Neural crest cell (in vitro differentiated cells): Measurements from ENCODE around the gene OR52E5. TPM values are rescaled to one million over a fixed set of nuclear protein-coding genes. Genes with fewer than 3 reads are reported as not detected.

Experiments
- DNase-seq: peaks from one replicate; pipeline ENCODE4 v3.0.0; 2021; ENCODE audit warnings: low read depth, mixed read lengths, low spot score
- H3K27ac Mint-ChIP-seq: one replicate; pipeline ENCODE4 v1.8.0; 2021; ENCODE audit warnings: mild to moderate bottlenecking, mixed read lengths; ENCODE audit not compliant: unreplicated experiment
- H3K27me3 Mint-ChIP-seq: 2 replicates; pipeline ENCODE4 v1.8.0; 2021; ENCODE audit warnings: low read depth, mild to moderate bottlenecking, mixed read lengths
- H3K36me3 Mint-ChIP-seq: 2 replicates; pipeline ENCODE4 v1.8.0; 2021; ENCODE audit warnings: low read depth, mild to moderate bottlenecking, mixed read lengths
- H3K4me1 Mint-ChIP-seq: 2 replicates; pipeline ENCODE4 v1.8.0; 2021; ENCODE audit warnings: mixed read lengths
- H3K4me3 Mint-ChIP-seq: one replicate; pipeline ENCODE4 v1.8.0; 2021; ENCODE audit warnings: mild to moderate bottlenecking, mixed read lengths
- H3K9me3 Mint-ChIP-seq: 2 replicates; pipeline ENCODE4 v1.8.0; 2021; ENCODE audit warnings: mixed read lengths
- total RNA-seq: library from RNA; stranded (reverse); gene quantifications from 2 replicates; pipeline ENCODE4 v1.2.1, GENCODE V29; 2021
- TF ChIP-seq, protein P1 (sequence below): fragments of 200-600 bp; sonication (generic); conservative IDR thresholded peaks from 2 replicates; pipeline ENCODE4 v1.5.0; 2021; ENCODE audit warnings: antibody characterized with exemption, mild to moderate bottlenecking

The OR52E5 gene
- total RNA-seq, 1 donor from 2014 or later = not detected

DNA sequence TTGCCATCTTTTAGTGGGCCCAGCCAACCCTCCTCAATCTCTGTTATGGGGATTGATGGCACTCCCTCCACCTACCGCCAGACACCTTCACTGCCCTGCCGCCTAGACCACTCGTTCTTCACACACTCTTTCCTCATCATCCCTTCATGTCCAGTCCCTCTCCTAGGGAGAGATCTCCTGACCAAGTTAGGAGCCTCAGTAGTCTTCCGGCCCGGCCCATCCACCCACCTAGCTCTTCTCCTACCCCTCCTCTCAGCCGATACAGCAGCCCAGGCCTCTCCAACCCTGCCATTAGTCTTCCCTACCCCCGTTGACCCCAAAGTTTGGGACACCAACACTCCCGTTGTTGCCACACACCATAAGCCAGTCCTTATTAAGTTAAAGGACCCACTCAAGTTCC, 38.1 kb downstream of the OR52E5 start:
- Mint-ChIP-seq H3K4me1 (no peaks in the 10 kb centered on the region), H3K9me3 (peaks cover 33% of the 10 kb centered on the region), H3K36me3 (peaks cover 17% of the 10 kb centered on the region), H3K27ac (no peak overlapping the region), H3K27me3 (no peaks in the 10 kb centered on the region), H3K4me3 (no peak overlapping the region)
- TF ChIP-seq, protein P1, sequence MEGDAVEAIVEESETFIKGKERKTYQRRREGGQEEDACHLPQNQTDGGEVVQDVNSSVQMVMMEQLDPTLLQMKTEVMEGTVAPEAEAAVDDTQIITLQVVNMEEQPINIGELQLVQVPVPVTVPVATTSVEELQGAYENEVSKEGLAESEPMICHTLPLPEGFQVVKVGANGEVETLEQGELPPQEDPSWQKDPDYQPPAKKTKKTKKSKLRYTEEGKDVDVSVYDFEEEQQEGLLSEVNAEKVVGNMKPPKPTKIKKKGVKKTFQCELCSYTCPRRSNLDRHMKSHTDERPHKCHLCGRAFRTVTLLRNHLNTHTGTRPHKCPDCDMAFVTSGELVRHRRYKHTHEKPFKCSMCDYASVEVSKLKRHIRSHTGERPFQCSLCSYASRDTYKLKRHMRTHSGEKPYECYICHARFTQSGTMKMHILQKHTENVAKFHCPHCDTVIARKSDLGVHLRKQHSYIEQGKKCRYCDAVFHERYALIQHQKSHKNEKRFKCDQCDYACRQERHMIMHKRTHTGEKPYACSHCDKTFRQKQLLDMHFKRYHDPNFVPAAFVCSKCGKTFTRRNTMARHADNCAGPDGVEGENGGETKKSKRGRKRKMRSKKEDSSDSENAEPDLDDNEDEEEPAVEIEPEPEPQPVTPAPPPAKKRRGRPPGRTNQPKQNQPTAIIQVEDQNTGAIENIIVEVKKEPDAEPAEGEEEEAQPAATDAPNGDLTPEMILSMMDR = no peak
- DNase-seq = no peak

DNA sequence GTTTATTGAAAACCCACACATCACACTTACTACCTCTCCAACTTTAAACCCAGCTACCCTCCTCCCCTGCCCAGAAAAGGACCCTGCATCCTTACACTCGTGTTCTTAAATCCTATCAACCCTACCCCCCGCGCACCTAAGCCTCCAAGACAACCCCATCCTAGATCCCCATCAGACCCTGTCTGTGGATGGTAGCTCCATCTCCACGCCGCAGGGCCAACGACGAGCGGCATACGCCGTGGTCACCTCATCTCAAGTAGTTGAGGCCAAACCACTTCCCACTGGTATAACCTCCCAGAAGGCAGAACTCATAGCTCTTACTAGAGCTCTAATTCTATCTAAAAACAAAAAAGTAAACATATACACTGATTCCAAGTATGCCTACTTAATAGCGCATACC, 39.7 kb downstream of the OR52E5 start:
- Mint-ChIP-seq H3K4me1 (no peaks in the 10 kb centered on the region), H3K27me3 (no peaks in the 10 kb centered on the region), H3K27ac (no peak overlapping the region), H3K36me3 (peaks cover 26% of the 10 kb centered on the region), H3K9me3 (peaks cover 46% of the 10 kb centered on the region), H3K4me3 (no peak overlapping the region)
- no peak for DNase-seq
- TF ChIP-seq, protein P1 = no peak

DNA sequence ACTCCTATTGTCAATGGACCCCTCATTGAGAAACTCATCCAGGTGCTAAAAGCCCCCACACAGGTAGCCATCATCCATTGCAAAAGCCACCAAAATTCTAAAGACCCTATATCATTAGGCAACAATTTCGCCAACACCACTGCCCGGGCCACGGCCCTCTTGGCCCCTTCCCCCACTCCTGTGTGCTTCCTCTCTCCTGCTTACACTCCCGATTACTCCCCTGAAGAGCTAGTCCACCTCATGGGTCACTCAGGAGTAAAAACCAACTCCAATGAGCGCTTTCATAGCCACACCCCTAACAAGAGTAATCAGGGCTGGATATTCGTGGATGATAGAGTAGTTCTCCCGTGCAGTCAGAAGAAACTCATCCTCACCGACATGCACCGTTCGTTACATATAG, 40.1 kb downstream of the OR52E5 start:
- Mint-ChIP-seq H3K4me3 (no peak overlapping the region), H3K27ac (no peak overlapping the region), H3K27me3 (no peaks in the 10 kb centered on the region), H3K36me3 (peaks cover 31% of the 10 kb centered on the region), H3K4me1 (no peaks in the 10 kb centered on the region), H3K9me3 (peaks cover 50% of the 10 kb centered on the region)
- TF ChIP-seq, protein P1 = no peak
- no peak for DNase-seq

DNA sequence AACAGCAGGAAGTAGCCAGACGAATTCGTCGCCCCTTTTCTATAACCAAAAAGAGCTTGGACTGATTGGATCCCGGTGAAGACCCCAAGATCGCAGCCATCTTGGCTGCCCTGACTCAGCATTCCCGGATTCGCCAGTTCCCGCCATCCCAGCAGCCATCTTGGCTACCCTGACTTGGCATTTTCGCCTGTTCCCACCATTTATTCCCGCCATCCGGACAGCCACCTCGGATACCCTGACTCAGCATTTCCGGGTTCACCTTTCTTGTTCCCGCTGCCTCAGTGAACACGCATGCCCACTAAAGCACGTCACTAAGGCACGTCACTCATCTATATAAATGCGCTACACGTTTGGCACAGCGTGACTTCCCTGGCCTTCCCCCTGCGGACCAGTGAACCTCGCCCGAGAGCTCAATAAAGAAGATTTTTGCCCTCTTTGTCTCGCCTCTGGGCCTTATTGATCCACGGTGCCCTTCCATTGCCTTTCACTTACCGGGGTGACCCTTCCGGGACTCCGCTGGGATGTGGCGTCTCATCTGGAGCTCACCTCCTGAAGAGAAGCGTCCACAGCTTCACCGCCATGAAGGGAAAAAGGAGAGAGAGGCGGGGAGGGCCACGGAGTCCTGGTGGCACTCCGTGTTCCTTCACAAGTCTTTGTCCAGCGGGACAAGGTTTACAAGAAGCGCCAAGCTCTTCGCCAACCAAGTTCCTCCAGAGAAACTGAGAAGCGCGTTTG, 45.0 kb downstream of the OR52E5 start:
- H3K36me3 Mint-ChIP-seq = peaks cover 18% of the 10 kb centered on the region
- no peaks in the 10 kb centered on the region for H3K27me3 Mint-ChIP-seq
- no peak overlapping the region for H3K27ac Mint-ChIP-seq
- peaks cover 25% of the 10 kb centered on the region for H3K9me3 Mint-ChIP-seq
- no peak for DNase-seq
- H3K4me1 Mint-ChIP-seq = no peaks in the 10 kb centered on the region
- no peak overlapping the region for H3K4me3 Mint-ChIP-seq
- TF ChIP-seq, protein P1 = no peak

DNA sequence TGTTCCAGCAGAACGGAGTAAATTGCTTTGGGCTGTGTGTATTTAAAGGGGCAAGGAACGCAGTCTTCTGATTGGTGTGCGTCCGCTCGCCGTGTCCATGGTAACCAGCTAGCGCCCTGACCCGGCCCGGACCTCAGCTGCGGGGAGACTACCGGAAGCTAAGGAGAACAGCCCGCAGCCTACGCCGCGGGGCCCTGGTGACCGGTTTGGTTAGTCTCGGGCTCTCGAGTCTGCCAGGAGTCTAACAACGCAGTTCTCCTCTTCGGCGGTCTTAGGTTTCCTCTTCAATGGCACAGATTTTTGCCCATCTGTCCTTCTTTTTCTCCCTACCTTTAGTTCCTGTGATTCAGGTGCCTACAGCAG, 45.6 kb downstream of the OR52E5 start:
- TF ChIP-seq, protein P1 = no peak
- H3K4me1 Mint-ChIP-seq = no peaks in the 10 kb centered on the region
- H3K4me3 Mint-ChIP-seq = no peak overlapping the region
- DNase-seq = no peak
- H3K9me3 Mint-ChIP-seq = peaks cover 25% of the 10 kb centered on the region
- H3K27me3 Mint-ChIP-seq = no peaks in the 10 kb centered on the region
- no peak overlapping the region for H3K27ac Mint-ChIP-seq
- peaks cover 18% of the 10 kb centered on the region for H3K36me3 Mint-ChIP-seq
